T47D (cell line): Measurements from ENCODE around the gene MGAT5.
"Not testable (repeated sequence)": the region's sequence is repeated elsewhere in the genome, so short reads cannot be mapped to it uniquely, and the experiment has no call there.

ENCODE experiments used
- DNase-seq, 2 experiments: peaks; one replicate each; pipeline versions ENCODE4 v3.0.0 to v3.0.0-alpha.2; 2011 to 2012; ENCODE audit warnings: low read depth in 1 of 2, low spot score in 1 of 2
- JUND ChIP-seq: IDR thresholded peaks from 2 replicates; pipeline ENCODE4 v1.6.1; 2012; ENCODE audit warnings: low read depth
- in situ Hi-C: cut with HindIII; loops from 2 replicates; pipeline ENCODE4 v1.10.0; 2016; ENCODE audit warnings: low sequenced_read_pairs, low pct_unique_long_range_greater_than_20kb

Gene MGAT5

DNA sequence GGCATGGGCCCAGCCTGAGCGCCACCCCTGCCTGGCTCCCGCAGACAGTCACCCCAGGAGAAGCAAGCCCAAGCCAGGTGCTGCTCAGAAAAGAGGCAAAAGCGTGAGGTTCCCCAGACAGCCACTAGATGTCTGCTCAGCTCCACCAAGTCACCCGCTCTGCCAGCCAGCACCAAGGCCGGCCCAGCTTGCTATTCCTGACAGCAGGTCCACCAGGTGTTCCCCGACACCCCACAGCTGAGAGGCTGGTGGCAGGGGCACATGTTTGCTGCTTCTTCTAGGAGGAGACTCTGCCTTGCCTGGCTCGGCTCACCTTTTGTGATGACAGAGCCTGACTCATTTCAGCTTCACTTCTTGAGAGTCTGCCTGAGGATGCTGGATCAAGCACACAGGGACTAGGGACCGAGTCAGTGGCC lies 206.7 kb downstream of the MGAT5 start:
- DNase-seq = peak; percentile 55 to 72
- in situ Hi-C loops = no loop called here
- TF ChIP-seq JUND = no peak

DNA sequence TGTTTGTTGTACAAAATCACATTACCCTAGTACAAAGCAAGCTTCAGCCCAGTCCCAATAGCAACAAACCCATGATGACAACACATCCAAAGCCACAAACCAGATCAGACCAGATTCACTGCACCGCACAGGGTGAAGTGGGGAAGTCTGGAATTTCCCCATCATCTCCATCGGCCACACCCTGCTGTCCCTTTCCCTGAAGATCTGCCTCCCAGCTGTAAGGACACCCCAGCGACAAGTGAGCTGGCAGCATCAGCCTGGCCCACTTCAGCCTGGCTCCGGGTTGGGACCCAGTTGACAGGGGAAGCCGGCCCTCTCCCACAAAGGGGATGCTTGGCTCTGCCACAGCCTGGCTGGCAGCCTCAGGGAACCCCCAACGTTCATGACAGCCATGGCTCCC lies 207.6 kb downstream of the MGAT5 start:
- TF ChIP-seq JUND = no peak
- no peak for DNase-seq
- in situ Hi-C loops = no loop called here

DNA sequence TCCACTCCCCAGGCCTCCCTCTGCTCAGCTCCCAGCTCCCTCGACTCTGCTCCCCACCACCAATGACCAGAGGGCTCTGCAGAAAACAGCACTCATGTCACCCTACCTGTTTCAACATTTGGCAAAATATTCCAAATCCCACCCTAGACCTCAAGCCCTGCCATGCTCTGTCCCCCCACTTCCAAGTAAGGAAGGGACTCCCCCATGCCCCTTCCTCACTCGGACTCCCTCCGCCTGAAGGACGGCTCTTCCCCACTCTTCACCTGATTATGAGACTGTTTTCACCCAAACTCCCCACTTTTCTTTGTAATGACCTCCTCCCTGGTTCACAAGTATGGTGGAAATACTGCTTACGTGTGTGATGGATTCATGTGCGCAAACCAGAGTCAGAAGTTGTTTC lies 208.4 kb downstream of the MGAT5 start:
- no peak for DNase-seq
- no peak for TF ChIP-seq JUND
- in situ Hi-C loops = no loop called here

DNA sequence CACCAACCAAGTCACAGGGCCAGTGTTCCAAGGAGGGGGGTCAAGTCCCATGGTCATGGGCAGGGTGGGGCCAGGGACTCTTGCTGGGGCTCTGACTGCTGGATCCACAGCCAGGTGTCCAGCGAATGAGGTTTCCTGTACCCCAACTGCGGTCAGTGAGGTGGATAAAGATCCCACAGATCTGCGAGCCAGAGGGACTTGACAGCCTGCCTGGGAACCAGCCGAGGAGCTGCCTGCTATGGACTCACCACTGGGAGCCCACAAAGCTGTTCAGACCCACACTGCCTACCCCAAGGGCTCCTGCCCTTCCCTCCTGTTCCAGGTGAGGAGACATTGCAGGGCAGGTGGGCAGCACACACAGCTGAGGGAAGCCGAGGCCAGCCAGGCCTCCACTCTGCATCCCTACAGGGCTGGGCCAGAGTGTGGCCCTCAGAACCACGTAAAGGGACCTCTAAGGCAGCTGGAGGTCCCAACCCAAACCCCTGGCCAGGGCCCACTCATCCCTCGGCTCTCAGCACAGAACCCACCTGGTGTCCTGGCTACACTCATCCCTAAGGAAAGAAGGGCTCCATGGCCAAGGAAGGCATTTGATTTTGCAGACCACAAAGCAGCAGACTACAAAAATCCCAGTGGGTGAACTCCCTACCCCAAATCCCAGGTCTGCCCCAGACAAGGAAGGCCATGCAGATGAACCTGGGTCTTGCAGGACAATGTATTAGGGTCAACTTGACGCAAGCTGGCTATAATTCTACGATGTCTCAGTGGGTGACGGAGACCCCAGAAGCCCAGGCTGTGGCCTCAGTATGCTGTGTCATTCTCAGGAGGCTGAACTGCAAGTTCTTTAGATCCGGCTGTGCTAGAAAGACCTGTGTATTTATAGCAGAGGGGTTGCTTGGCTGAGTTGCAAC lies 209.2 kb downstream of the MGAT5 start:
- no peak for TF ChIP-seq JUND

DNA sequence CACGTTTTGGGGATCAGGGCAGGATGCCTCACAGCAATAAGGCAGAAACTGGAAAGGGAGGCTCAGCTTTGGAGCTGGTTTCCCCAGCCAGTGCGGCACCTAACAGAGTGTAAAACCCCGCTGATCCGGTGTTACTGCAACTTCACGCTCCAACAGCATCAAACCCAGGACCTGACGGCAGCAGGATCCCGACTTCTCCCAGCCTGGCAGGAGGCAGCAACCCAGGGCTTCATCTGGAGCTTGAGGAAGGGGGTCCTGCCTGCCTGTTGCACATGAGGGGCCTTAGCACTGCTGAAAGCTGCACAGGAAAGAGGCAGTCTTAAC lies 209.8 kb downstream of the MGAT5 start:
- no peak for TF ChIP-seq JUND
- in situ Hi-C loops = no loop called here
- no peak for DNase-seq

More for the DNA sequence above, 209.2 kb downstream of the MGAT5 start:
- in situ Hi-C loops = no loop called here
- DNase-seq = no peak

DNA sequence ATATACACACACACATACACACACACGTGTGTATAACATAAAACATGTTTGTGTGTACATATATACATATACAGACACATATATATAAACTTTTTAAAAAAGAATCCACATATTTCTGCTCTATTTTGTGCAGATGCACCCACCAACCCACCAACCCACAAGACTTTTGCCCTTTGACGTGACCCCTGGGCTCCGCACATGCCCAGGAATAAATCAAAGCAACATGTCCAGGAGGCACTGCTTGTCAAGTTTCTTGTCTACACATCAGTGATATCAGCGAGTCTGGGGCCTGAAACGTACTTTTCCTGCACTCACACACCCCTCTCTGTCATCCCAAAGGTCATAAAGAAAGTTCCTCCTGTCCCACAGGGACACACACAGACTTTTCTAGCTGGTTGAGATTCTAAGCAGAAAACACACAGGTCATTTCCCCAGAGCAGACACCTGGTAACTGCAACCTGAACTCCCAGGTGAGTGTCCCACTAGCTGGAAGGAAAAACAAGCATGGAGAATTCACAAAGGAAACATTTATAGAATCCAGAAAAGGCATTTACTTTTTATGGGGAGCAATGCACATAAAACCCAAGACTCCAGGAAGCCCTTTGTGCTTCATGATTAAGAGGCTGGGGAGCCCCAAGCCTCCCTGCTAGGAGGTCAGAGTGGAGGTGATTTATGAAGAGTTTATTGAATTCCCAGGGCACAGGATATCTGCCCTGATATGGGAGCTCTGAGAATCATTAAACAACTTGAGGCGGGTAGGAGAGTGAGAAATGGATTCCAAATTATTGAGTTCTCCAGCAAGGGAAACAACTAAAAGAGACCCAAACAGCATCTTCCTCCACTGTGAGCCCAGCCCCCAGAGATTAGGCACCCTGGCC lies 211.6 kb downstream of the MGAT5 start:
- no peak for TF ChIP-seq JUND
- in situ Hi-C loops = no loop called here
- no peak for DNase-seq

DNA sequence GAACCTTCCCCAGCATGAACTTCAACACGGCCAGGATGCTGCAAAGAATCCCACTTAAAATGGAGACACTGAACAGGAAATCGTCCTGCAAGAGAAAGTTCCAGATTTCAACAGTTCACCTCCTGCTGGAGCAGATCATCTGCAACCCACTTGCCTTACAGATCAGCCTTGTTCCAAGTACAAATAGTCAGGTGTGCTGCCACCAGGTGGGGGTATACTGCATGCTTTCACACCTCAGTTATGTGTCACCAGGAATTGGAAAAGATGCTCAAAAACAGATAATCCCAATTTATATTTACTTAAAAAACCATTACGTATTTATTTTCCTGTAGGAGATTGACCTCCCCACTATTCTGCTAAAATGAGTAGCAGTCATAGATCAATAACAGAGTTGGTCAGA lies 212.3 kb downstream of the MGAT5 start:
- in situ Hi-C loops = no loop called here
- no peak for TF ChIP-seq JUND
- DNase-seq = peak; percentile 25 to 69

DNA sequence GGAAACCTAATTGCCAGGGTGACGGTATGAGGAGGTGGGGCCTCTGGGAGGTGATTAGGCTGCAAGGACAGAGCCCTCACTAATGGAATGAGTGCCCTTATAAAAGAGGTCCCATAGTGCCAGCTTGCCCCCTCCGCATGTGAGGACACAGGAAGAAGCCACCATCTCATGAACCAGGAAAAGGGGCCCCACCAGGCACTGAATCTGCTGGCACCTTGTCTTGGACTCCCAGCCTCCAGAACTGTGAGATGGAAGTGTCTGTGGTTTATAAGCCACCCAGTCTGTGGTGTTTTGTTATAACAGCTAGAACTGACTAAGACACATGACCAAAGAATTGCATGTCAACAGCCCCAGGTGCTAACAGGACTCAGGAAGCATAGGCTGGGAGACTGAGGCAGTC lies 214.3 kb downstream of the MGAT5 start:
- in situ Hi-C loops = no loop called here
- TF ChIP-seq JUND = no peak
- no peak for DNase-seq

DNA sequence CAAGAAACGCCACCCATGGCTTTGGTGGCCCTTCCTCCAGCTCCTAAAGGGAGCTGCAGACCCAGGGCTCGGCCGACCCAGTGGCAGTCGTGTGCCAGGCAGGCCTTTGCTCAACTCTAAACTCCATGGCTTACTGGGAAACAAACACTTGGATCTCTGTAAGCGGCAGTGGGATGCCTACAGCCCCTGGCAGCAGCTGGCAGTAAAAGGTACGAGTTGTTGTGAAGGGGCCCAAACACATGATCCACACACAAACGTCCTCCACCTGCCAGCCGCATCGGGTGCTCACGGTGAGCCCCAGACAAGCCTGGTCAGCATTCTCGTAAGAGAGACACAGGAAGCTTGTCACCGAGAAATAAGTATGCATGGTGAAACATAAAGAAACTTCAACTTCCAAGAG lies 214.9 kb downstream of the MGAT5 start:
- in situ Hi-C loops = no loop called here
- no peak for DNase-seq
- TF ChIP-seq JUND = no peak

DNA sequence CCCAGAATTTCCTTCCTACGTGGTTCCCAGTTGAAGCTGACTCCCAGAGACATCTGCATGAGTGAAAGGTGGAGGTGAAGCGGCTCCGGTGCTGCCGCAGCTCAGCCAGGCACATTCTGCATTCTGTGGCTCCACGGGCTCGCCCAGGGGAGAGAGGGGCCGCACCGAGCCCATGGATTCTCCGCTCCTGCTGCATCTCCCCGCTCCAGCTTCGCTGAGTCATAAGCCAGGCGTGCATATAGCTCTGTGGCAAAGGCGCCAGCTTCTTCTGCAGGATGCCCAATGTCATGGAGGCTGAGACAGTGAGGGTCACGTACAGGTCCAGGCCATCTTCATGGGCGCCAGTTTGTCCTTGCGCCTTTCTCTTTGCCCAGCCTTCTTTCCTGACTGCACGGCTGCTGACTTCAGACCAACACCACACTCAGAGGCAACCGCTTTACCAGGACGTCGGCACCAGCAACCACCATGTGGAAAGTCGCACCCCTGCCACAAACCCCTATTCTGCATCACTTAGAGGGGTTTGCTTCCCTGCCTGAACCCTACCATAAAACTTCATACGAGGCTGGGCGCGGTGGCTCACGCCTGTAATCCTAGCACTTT lies 215.7 kb downstream of the MGAT5 start:
- no peak for TF ChIP-seq JUND
- DNase-seq = no peak
- in situ Hi-C loops = no loop called here

DNA sequence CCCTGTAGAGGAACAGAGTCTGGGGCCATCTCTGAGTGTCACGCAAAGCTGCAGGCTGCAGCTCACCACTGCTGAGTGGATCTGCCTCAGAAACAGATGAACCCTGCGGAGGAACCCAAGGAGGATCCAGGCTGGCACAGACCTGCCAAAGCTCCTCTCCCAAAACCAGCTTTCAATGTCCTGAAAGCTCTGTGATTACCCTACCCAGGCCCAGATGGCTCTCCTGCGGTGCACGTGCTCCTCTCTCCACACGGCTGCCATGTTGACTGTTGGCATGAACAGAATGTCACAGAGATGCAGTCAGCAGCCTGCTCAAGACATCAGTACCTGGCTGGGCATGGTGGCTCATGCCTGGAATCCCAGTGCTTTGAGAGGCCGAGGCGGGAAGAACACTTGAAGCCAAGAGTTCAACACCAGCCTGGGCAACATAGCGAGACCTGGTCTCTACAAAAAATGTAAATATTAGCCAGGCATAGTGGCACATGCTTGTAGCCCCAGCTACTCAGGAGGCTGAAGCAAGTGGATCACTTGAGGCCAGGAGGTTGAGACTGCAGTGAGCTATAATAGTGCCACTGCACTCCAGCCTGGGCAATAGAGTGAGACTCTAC lies 216.8 kb downstream of the MGAT5 start:
- TF ChIP-seq JUND = no peak
- DNase-seq = no peak
- in situ Hi-C loops = no loop called here

DNA sequence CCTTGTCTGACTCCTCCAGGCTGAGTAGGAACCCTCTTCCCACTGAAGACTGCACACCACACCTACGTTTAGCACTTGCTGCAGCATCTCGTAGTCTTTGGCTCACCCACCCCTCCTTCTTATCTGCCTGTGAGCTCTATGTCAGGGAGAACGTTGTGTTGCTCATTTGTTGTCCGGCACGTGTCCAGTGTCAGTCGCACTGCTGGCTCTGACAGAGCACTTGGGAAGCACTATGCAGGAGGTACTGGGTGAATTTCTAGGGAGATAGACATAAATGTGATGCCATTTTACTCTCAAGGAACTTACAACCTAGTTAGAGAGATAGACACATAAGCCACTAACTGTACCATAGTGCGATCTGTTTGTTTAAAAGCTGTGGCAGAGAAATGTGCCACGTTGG lies 223.1 kb downstream of the MGAT5 start:
- in situ Hi-C loops, DNase-seq: not testable (repeated sequence)
